HepG2 (cell line): ENCODE results near the gene C22orf15. TPM values are rescaled to one million over a fixed set of nuclear protein-coding genes. Genes with fewer than 3 reads are reported as not detected.

Experiments
- ATAC-seq: fragments of 200-7000 bp; cut with Tn5 transposase; 3 replicates; pipeline ENCODE4 v1.9.1; 2020; ENCODE audit warnings: mild to moderate bottlenecking, moderate library complexity
- BruUV-seq: library from RNA; stranded (reverse); fragments of 400-500 nt; replicated peaks from 2 replicates; lab custom pipeline; 2021; lab: Mats Ljungman, UMichigan
- CTCF ChIA-PET: fragments of 300-600 bp; formaldehyde crosslinking; extraction: SDS; loops from one replicate; lab custom pipeline; 2021; ENCODE audit warnings: low total read pairs, inconsistent platforms, low intra/inter-chr PET ratio; lab: Yijun Ruan, JAX
- POLR2A ChIA-PET: fragments of 350-600 bp; sonication (Branson Sonifier 250); formaldehyde crosslinking; loops from one replicate; lab custom pipeline; 2020; ENCODE audit warnings: antibody characterized with exemption, inconsistent platforms; lab: Yijun Ruan, JAX
- DNase-seq: peaks from one replicate; pipeline ENCODE4 v3.0.0-alpha.2; 2015; ENCODE audit warnings: low spot score
- FAIRE-seq: peaks from 3 replicates; lab custom pipeline; 2011; peaks lifted over from hg19 to GRCh38; lab: Jason Lieb, UNC
- H2AFZ ChIP-seq: one replicate; pipeline ENCODE4 v1.6.1; 2011; ENCODE audit warnings: low read length, inconsistent platforms
- H3K27ac ChIP-seq: fragments of 300-600 bp; 3 replicates; pipeline ENCODE4 v1.8.0; 2011; ENCODE audit warnings: mixed run types, mild to moderate bottlenecking, mixed read lengths, low read length, inconsistent platforms; ENCODE audit not compliant: insufficient read depth; ENCODE audit errors: extremely low read length
- H3K27me3 ChIP-seq, 2 experiments: fragments of 200-600 bp in 1 of 2; 2 replicates in 1 of 2; 3 replicates in 1 of 2; pipeline versions ENCODE4 v1.6.0 to v1.8.0; 2011; ENCODE audit warnings: low read length in 2 of 2, mild to moderate bottlenecking in 2 of 2, moderate library complexity in 2 of 2, inconsistent platforms in 1 of 2; ENCODE audit not compliant: insufficient read depth in 2 of 2, control insufficient read depth in 1 of 2
- H3K36me3 ChIP-seq, 2 experiments: fragments of 200-600 bp in 1 of 2; replicated peaks in 1 of 2; 2 replicates in 1 of 2; 3 replicates in 1 of 2; pipeline versions ENCODE4 v1.5.1 to v1.8.0; 2011; ENCODE audit warnings: low read length in 2 of 2, inconsistent platforms in 1 of 2; ENCODE audit not compliant: insufficient read depth in 2 of 2, control insufficient read depth in 1 of 2
- H3K4me1 ChIP-seq: 2 replicates; pipeline ENCODE4 v1.5.1; 2012; ENCODE audit warnings: low read length, inconsistent platforms; ENCODE audit not compliant: insufficient read depth
- H3K4me2 ChIP-seq: 2 replicates; pipeline ENCODE4 v1.6.0; 2011; ENCODE audit warnings: low read depth, low read length, inconsistent platforms
- H3K4me3 ChIP-seq, 3 experiments: fragments of 200-600 bp in 1 of 3; sonication (generic), shearing (Covaris generic) in 1 of 3; replicated peaks in 1 of 3; 2 replicates each; pipeline ENCODE4 v1.5.1; 2011 to 2016; ENCODE audit warnings: low read length in 3 of 3, inconsistent platforms in 2 of 3, low read depth in 2 of 3, mild to moderate bottlenecking in 2 of 3, control low read depth in 1 of 3, mixed read lengths in 1 of 3; ENCODE audit not compliant: insufficient read depth in 1 of 3
- H3K79me2 ChIP-seq: one replicate; pipeline ENCODE4 v1.6.1; 2011; ENCODE audit warnings: low read length, inconsistent platforms; ENCODE audit not compliant: insufficient read depth
- H3K9ac ChIP-seq: 2 replicates; pipeline ENCODE4 v1.6.0; 2011; ENCODE audit warnings: mild to moderate bottlenecking, low read depth, low read length, inconsistent platforms; ENCODE audit not compliant: insufficient read depth
- H3K9me3 ChIP-seq: 2 replicates; pipeline ENCODE4 v1.5.1; 2012; ENCODE audit warnings: mild to moderate bottlenecking, low read length
- H4K20me1 ChIP-seq: 2 replicates; pipeline ENCODE4 v1.6.0; 2011; ENCODE audit warnings: inconsistent platforms, mild to moderate bottlenecking, low read length, moderate library complexity; ENCODE audit not compliant: insufficient read depth
- AGO1 ChIP-seq: fragments of 200-400 bp; formaldehyde crosslinking; IDR thresholded peaks from 2 replicates; pipeline ENCODE4 v1.6.1; 2017; ENCODE audit warnings: mild to moderate bottlenecking, low read depth, low read length, moderate library complexity; ENCODE audit not compliant: poor library complexity, severe bottlenecking
- BRD4 ChIP-seq: sonication (generic); formaldehyde crosslinking; IDR thresholded peaks from 2 replicates; pipeline ENCODE4 v1.4.0; 2020; ENCODE audit warnings: missing genetic modification reagents
- GABPA ChIP-seq, 2 experiments: IDR thresholded peaks; 2 replicates each; pipeline ENCODE4 v1.6.1; 2011 to 2016; ENCODE audit warnings: low read depth in 2 of 2, low read length in 1 of 2, missing biosample characterization in 1 of 2, missing genetic modification characterization in 1 of 2
- GTF2F1 ChIP-seq: fragments of 150-350 bp; IDR thresholded peaks from 2 replicates; pipeline ENCODE4 v1.6.1; 2014; ENCODE audit warnings: low read length
- IRX3 ChIP-seq: sonication (generic); formaldehyde crosslinking; IDR thresholded peaks from 2 replicates; pipeline ENCODE4 v1.8.1; 2023; ENCODE audit warnings: mild to moderate bottlenecking, low read depth, missing genetic modification reagents, borderline replicate concordance
- ISX ChIP-seq: sonication (generic); formaldehyde crosslinking; conservative IDR thresholded peaks from 2 replicates; pipeline ENCODE4 v1.5.0; 2020; ENCODE audit warnings: missing genetic modification reagents
- PRDM15 ChIP-seq: sonication (generic); formaldehyde crosslinking; IDR thresholded peaks from 2 replicates; pipeline ENCODE4 v1.4.0; 2020; ENCODE audit warnings: missing genetic modification reagents
- RARG ChIP-seq: sonication (generic); formaldehyde crosslinking; IDR thresholded peaks from 2 replicates; pipeline ENCODE4 v1.4.0; 2020; ENCODE audit warnings: low read depth, mild to moderate bottlenecking, missing genetic modification reagents
- TP53 ChIP-seq: sonication (generic); formaldehyde crosslinking; conservative IDR thresholded peaks from 2 replicates; pipeline ENCODE4 v1.4.0; 2020; ENCODE audit warnings: missing genetic modification reagents
- ZC3H13 ChIP-seq: sonication (generic); formaldehyde crosslinking; IDR thresholded peaks from 2 replicates; pipeline ENCODE4 v1.8.1; 2023; ENCODE audit warnings: mild to moderate bottlenecking, missing genetic modification reagents, moderate library complexity
- ZFY ChIP-seq: sonication (generic); formaldehyde crosslinking; IDR thresholded peaks from 2 replicates; pipeline ENCODE4 v1.4.0; 2020; ENCODE audit warnings: missing genetic modification reagents
- ZNF121 ChIP-seq: sonication (generic); formaldehyde crosslinking; IDR thresholded peaks from 2 replicates; pipeline ENCODE4 v1.5.0; 2020; ENCODE audit warnings: mild to moderate bottlenecking, missing genetic modification reagents
- ZNF800 ChIP-seq: sonication (generic); formaldehyde crosslinking; IDR thresholded peaks from 2 replicates; pipeline ENCODE4 v1.4.0; 2020; ENCODE audit warnings: missing genetic modification reagents
- ZNF839 ChIP-seq: sonication (generic); formaldehyde crosslinking; IDR thresholded peaks from 2 replicates; pipeline ENCODE4 v1.4.0; 2020; ENCODE audit warnings: missing genetic modification reagents, mild to moderate bottlenecking, borderline replicate concordance
- WGBS: methylation state at CpG from one replicate; pipeline ENCODE4 v1.1.6; 2017; ENCODE audit warnings: low lambda C conversion rate; 5-methylcytosine and 5-hydroxymethylcytosine counted together
- in situ Hi-C: cut with HindIII; loops from 2 replicates; pipeline ENCODE4 v1.10.0; 2017; ENCODE audit warnings: low pct_unique_long_range_greater_than_20kb; ENCODE audit not compliant: extremely low pct_ligation_motif_present
- intact Hi-C: fragments of 100-400 bp; cut with micrococcal nuclease; formaldehyde crosslinking; loops from one replicate; pipeline ENCODE4 v1.10.0; 2022; ENCODE audit not compliant: unreplicated experiment
- polyA plus RNA-seq, 8 experiments: library from polyadenylated mRNA; depleted of rRNA in 3 of 8; stranded (reverse) in 7 of 8; unstranded in 1 of 8; fragments of >200 nt; fragmentation: Illumina TruSeq in 4 of 8; extraction: Trizol in 4 of 8; gene quantifications; 2 replicates each; pipeline versions ENCODE4 v1.2.1 to v1.2.3, GENCODE V29; 2011 to 2016; ENCODE audit warnings: low read depth in 4 of 8, missing spikeins in 1 of 8, mixed read lengths in 1 of 8; ENCODE audit not compliant: insufficient read depth in 1 of 8
- total RNA-seq, 5 experiments: library from RNA; depleted of rRNA; stranded (reverse); fragments of >200 nt; fragmentation: Illumina TruSeq; extraction: Trizol; gene quantifications; 2 replicates each; pipeline ENCODE4 v1.2.3, GENCODE V29; 2016; ENCODE audit warnings: low read depth in 1 of 5

The C22orf15 gene
- total and polyA plus RNA-seq, 2 of the 13 experiments (the other 11 are each of a cell fraction or from before 2014, with no cell fraction given), result not detected

- no TSS peak for BruUV-seq
- Histone ChIP-seq H3K9me3 (no peaks in the 10 kb centered on the region), H4K20me1 (no peaks in the 10 kb centered on the region), H3K4me2 (no peak overlapping the region), H2AFZ (no peak overlapping the region), H3K4me1 (peaks cover 17% of the 10 kb centered on the region), H3K27me3 (0 out of 5 replicates have a peak, but pooled peaks cover 0 to 4% of the 10 kb centered on the region in 2 experiments), H3K27ac (no peak overlapping the region), H3K36me3 (no peaks in the 10 kb centered on the region), H3K79me2 (no peaks in the 10 kb centered on the region), H3K4me3 (no peak overlapping the region), H3K9ac (no peak overlapping the region)
- WGBS, result 44% methylated on average over 4 of the region's 4 CpGs
- intact Hi-C loops (no loop called here), in situ Hi-C loops (no loop called here)
- ATAC-seq (no peak), DNase-seq (no peak), FAIRE-seq (no peak)
- POLR2A ChIA-PET, result no interaction called here
- CTCF ChIA-PET, result no interaction called here
- no peak for TF ChIP-seq TP53
These were observed 40.6 kb upstream of the C22orf15 start for GRCh38 chr22:23722160-23722559.

GRCh38 chr22:23722724-23723123 is 40.1 kb upstream of the C22orf15 start:
- Histone ChIP-seq H2AFZ (no peak overlapping the region), H4K20me1 (no peaks in the 10 kb centered on the region), H3K9me3 (no peaks in the 10 kb centered on the region), H3K4me3 (no peak overlapping the region), H3K4me1 (peaks cover 13% of the 10 kb centered on the region; the same call in 1 of the 2 replicates), H3K36me3 (no peaks in the 10 kb centered on the region), H3K27me3 (0 out of 5 replicates have a peak, but pooled peaks cover 0 to 4% of the 10 kb centered on the region in 2 experiments), H3K79me2 (no peaks in the 10 kb centered on the region), H3K9ac (no peak overlapping the region), H3K27ac (no peak overlapping the region), H3K4me2 (no peak overlapping the region)
- in situ Hi-C loops, result no loop called here
- CTCF ChIA-PET, result no interaction called here
- FAIRE-seq (no peak), DNase-seq (no peak), ATAC-seq (no peak)
- 82% methylated on average over 2 of the region's 2 CpGs for whole genome bisulfite sequencing
- intact Hi-C loops, result no loop called here
- no TSS peak for BruUV-seq
- no peak for TF ChIP-seq ZNF121 (CRISPR knock-in tag)
- no peak for TF ChIP-seq ZC3H13 (CRISPR knock-in tag)
- TF ChIP-seq AGO1, result no peak
- no peak for TF ChIP-seq PRDM15
- TF ChIP-seq ISX (CRISPR knock-in tag), result no peak
- TF ChIP-seq GABPA (IDR thresholded peaks at IDR 0.05; ENCODE audit: low read depth, low read length), result no peak
- no peak for TF ChIP-seq GABPA (CRISPR knock-in tag; IDR thresholded peaks at IDR 0.05; ENCODE audit: low read depth)
- TF ChIP-seq GTF2F1, result no peak
- TF ChIP-seq ZNF839, result no peak
- no peak for TF ChIP-seq ZFY (CRISPR knock-in tag)
- TF ChIP-seq ZNF800 (CRISPR knock-in tag), result no peak
- no peak for TF ChIP-seq IRX3 (CRISPR knock-in tag)
- no peak for TF ChIP-seq RARG
- TF ChIP-seq BRD4 (CRISPR knock-in tag), result no peak
- POLR2A ChIA-PET, result no interaction called here
